GM12878 (cell line): Measurements from ENCODE around the gene VANGL1. TPM values are rescaled to one million over a fixed set of nuclear protein-coding genes. Genes with fewer than 3 reads are reported as not detected.

Source experiments
- ATAC-seq: fragments of 200-7000 bp; cut with Tn5 transposase; 3 replicates; pipeline ENCODE4 v1.9.1; 2020; ENCODE audit warnings: mild to moderate bottlenecking, moderate library complexity
- BruUV-seq: library from RNA; stranded (reverse); fragments of 400-500 nt; replicated peaks from 2 replicates; lab custom pipeline; 2021; lab: Mats Ljungman, UMichigan
- CTCF ChIA-PET: fragments of 300-600 bp; sonication (Branson Sonifier 250); formaldehyde crosslinking; extraction: SDS; loops from one replicate; lab custom pipeline; 2021; ENCODE audit warnings: inconsistent platforms; lab: Yijun Ruan, JAX
- POLR2A ChIA-PET: fragments of 350-600 bp; formaldehyde crosslinking; extraction: SDS; loops from one replicate; lab custom pipeline; 2021; ENCODE audit warnings: inconsistent platforms; lab: Charles Lee
- RAD21 ChIA-PET: fragments of 300-600 bp; sonication (Branson Sonifier 250); formaldehyde crosslinking; loops from one replicate; lab custom pipeline; 2023; ENCODE audit warnings: antibody characterized with exemption; ENCODE audit not compliant: unreplicated experiment; lab: Charles Lee
- SMC1A ChIA-PET: fragments of 300-600 bp; sonication (Branson Sonifier 250); formaldehyde crosslinking; loops from one replicate; lab custom pipeline; 2023; ENCODE audit not compliant: unreplicated experiment, uncharacterized antibody; lab: Charles Lee
- DNase-seq: peaks from one replicate; pipeline ENCODE4 v3.0.0-alpha.2; 2011; ENCODE audit warnings: low read depth, low spot score
- FAIRE-seq: peaks from 3 replicates; lab custom pipeline; 2011; peaks lifted over from hg19 to GRCh38; lab: Jason Lieb, UNC
- H2AFZ ChIP-seq: 2 replicates; pipeline ENCODE4 v1.6.0; 2011; ENCODE audit warnings: low read depth, low read length, control low read depth; ENCODE audit not compliant: control insufficient read depth
- H3K27ac ChIP-seq: 2 replicates; pipeline ENCODE4 v1.5.1; 2011; ENCODE audit warnings: control low read depth; ENCODE audit not compliant: control insufficient read depth, insufficient read depth
- H3K27me3 ChIP-seq, 2 experiments: replicated peaks in 1 of 2; 2 replicates each; pipeline versions ENCODE4 v1.6.0 to v1.6.1; 2011; ENCODE audit warnings: low read length in 1 of 2; ENCODE audit not compliant: control insufficient read depth in 2 of 2, insufficient read depth in 2 of 2
- H3K36me3 ChIP-seq, 2 experiments: 2 replicates each; pipeline ENCODE4 v1.5.1; 2011; ENCODE audit warnings: low read length in 1 of 2; ENCODE audit not compliant: control insufficient read depth in 2 of 2, insufficient read depth in 2 of 2
- H3K4me1 ChIP-seq: 2 replicates; pipeline ENCODE4 v1.6.1; 2011; ENCODE audit warnings: mild to moderate bottlenecking, low read length, moderate library complexity, mixed read lengths; ENCODE audit not compliant: control insufficient read depth, insufficient read depth
- H3K4me2 ChIP-seq: 2 replicates; pipeline ENCODE4 v1.6.0; 2011; ENCODE audit warnings: control low read depth; ENCODE audit not compliant: control insufficient read depth, insufficient read depth
- H3K4me3 ChIP-seq: fragments of 200-600 bp; sonication (generic); 2 replicates; pipeline ENCODE4 v1.5.1; 2016
- H3K79me2 ChIP-seq: 2 replicates; pipeline ENCODE4 v1.6.0; 2011; ENCODE audit warnings: low read length; ENCODE audit not compliant: control insufficient read depth, insufficient read depth
- H3K9ac ChIP-seq: 2 replicates; pipeline ENCODE4 v1.8.0; 2011; ENCODE audit warnings: low read length, control low read depth, mixed read lengths; ENCODE audit not compliant: control insufficient read depth, insufficient read depth
- H3K9me3 ChIP-seq: replicated peaks from 3 replicates; pipeline ENCODE4 v1.5.1; 2011; ENCODE audit warnings: mild to moderate bottlenecking, low read length; ENCODE audit not compliant: control insufficient read depth, insufficient read depth
- H4K20me1 ChIP-seq: 2 replicates; pipeline ENCODE4 v1.6.0; 2011; ENCODE audit not compliant: control insufficient read depth, insufficient read depth
- BRCA1 ChIP-seq: IDR thresholded peaks from 2 replicates; pipeline ENCODE4 v1.6.1; 2011; ENCODE audit warnings: low read depth, low read length, improper control_type of control experiment
- CREB1 ChIP-seq: IDR thresholded peaks from 2 replicates; pipeline ENCODE4 v1.6.1; 2012; ENCODE audit warnings: low read depth, mild to moderate bottlenecking, inconsistent platforms
- DPF2 ChIP-seq: fragments of 450-650 bp; IDR thresholded peaks from 2 replicates; pipeline ENCODE4 v1.6.1; 2017; ENCODE audit warnings: mild to moderate bottlenecking
- ESRRA ChIP-seq: IDR thresholded peaks from 2 replicates; pipeline ENCODE4 v1.6.1; 2012; ENCODE audit warnings: mild to moderate bottlenecking, low read length, improper control_type of control experiment
- FOXM1 ChIP-seq: IDR thresholded peaks from 2 replicates; pipeline ENCODE4 v1.6.1; 2012; ENCODE audit warnings: low read depth, mild to moderate bottlenecking, inconsistent platforms, low read length, moderate library complexity
- GABPA ChIP-seq: IDR thresholded peaks from 2 replicates; pipeline ENCODE4 v1.6.1; 2014; ENCODE audit warnings: antibody characterized with exemption, low read depth, mild to moderate bottlenecking, inconsistent platforms
- MYC ChIP-seq: IDR thresholded peaks from 2 replicates; pipeline ENCODE4 v1.6.1; 2011; ENCODE audit warnings: mild to moderate bottlenecking, low read length, moderate library complexity, inconsistent platforms; ENCODE audit not compliant: insufficient read depth, insufficient replicate concordance, insufficient read length, severe bottlenecking
- NR2C2 ChIP-seq: IDR thresholded peaks from 2 replicates; pipeline ENCODE4 v1.6.1; 2011; ENCODE audit warnings: borderline replicate concordance, low read depth; ENCODE audit not compliant: control insufficient read depth, insufficient read length
- RBBP5 ChIP-seq: fragments of 200-600 bp; sonication (generic); conservative IDR thresholded peaks from 2 replicates; pipeline ENCODE4 v1.6.1; 2016
- SREBF1 ChIP-seq: IDR thresholded peaks from 2 replicates; pipeline ENCODE4 v1.6.1; 2012; ENCODE audit warnings: mild to moderate bottlenecking, low read length
- WRNIP1 ChIP-seq: IDR thresholded peaks from 2 replicates; pipeline ENCODE4 v1.6.1; 2011; ENCODE audit warnings: low read depth, low read length, improper control_type of control experiment, borderline replicate concordance
- YBX1 ChIP-seq: fragments of 450-650 bp; IDR thresholded peaks from 2 replicates; pipeline ENCODE4 v1.6.1; 2016; ENCODE audit warnings: antibody characterized with exemption
- ZNF622 ChIP-seq: fragments of 450-650 bp; IDR thresholded peaks from 2 replicates; pipeline ENCODE4 v1.6.1; 2017; ENCODE audit warnings: mild to moderate bottlenecking, inconsistent platforms
- WGBS: methylation state at CpG from one replicate; pipeline ENCODE4 v1.1.6; 2016; ENCODE audit warnings: low lambda C conversion rate; ENCODE audit not compliant: insufficient replicate concordance, insufficient coverage; ENCODE audit errors: missing lambda C conversion rate; 5-methylcytosine and 5-hydroxymethylcytosine counted together
- in situ Hi-C: fragments of 300-500 bp; cut with MboI; formaldehyde crosslinking; loops from 9 replicates; pipeline ENCODE4 v1.14.3; 2018; ENCODE audit warnings: mixed read lengths
- intact Hi-C: fragments of 100-400 bp; cut with micrococcal nuclease; formaldehyde crosslinking; loops from one replicate; pipeline ENCODE4 v1.14.2; 2022; ENCODE audit not compliant: unreplicated experiment
- polyA plus RNA-seq, 11 experiments: library from polyadenylated mRNA; depleted of rRNA in 4 of 11; unstranded in 6 of 11; stranded (reverse) in 5 of 11; fragments of >200 nt; fragmentation: Nextera tagmentation in 4 of 11; fragmentation: Illumina TruSeq in 1 of 11; extraction: Ambion mirVana in 4 of 11; extraction: Trizol in 1 of 11; gene quantifications; 1 replicate in 1 of 11; 2 replicates in 10 of 11; pipeline versions ENCODE4 v1.2.1 to v1.2.3, GENCODE V29; 2011 to 2016; ENCODE audit warnings: inconsistent platforms in 2 of 11, missing spikeins in 2 of 11, low read depth in 1 of 11
- total RNA-seq, 4 experiments: library from RNA; depleted of rRNA in 3 of 4; stranded (reverse); fragments of >200 nt in 3 of 4; fragmentation: Illumina TruSeq in 1 of 4; extraction: Trizol in 1 of 4; gene quantifications; 2 replicates each; pipeline versions ENCODE4 v1.2.1 to v1.2.3, GENCODE V29; 2013 to 2021
- TF ChIP-seq, protein P1 (sequence below): fragments of 450-650 bp; formaldehyde crosslinking; IDR thresholded peaks from 2 replicates; pipeline ENCODE4 v1.4.0; 2022; ENCODE audit warnings: mild to moderate bottlenecking, moderate library complexity
- TF ChIP-seq, protein P2 (sequence below): IDR thresholded peaks from 2 replicates; pipeline ENCODE4 v1.6.1; 2011; ENCODE audit warnings: low read depth, low read length, improper control_type of control experiment, borderline replicate concordance
- TF ChIP-seq, protein P3 (sequence below): IDR thresholded peaks from 2 replicates; pipeline ENCODE4 v1.6.1; 2012; ENCODE audit warnings: low read depth, low read length, improper control_type of control experiment
- TF ChIP-seq, protein P4 (sequence below): fragments of 450-650 bp; IDR thresholded peaks from 2 replicates; pipeline ENCODE4 v1.6.1; 2017; ENCODE audit warnings: antibody characterized with exemption, mild to moderate bottlenecking, moderate library complexity

VANGL1 gene
- total and polyA plus RNA-seq, 10 of the 15 experiments (the other 5 are each of a cell fraction or from before 2014, with no cell fraction given) = 0.71 to 12.9 (median 6.3) TPM

DNA sequence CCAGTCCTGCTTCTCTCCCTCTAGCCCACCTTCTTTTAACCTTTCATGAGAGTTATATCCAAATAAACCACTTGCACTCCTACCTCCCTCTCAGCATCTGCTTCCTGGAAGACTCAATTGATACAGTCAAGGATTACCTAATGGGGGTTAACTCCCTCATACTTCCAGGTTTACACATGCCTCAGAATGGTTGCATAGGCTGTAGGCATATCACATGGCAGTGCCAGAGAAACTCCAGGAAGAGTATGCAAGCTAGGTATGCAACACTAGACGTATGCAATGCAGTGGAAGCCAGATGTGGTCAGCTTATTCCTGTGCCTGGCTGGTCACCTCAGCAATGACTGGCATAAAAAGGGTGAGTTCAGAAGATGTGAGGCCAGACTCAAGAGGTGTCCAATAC, 32.7 kb upstream of the VANGL1 start:
- no peak overlapping the region for H3K9ac ChIP-seq
- in situ Hi-C loops = loop anchor here (5.0 kb wide), 2 partner anchors 98 to 163 kb away; no protein-coding TSS in a partner anchor
- 11% methylated on average over 1 of the region's 1 CpG for WGBS
- ChIA-PET POLR2A (interaction anchor here (0.6 kb wide), 1 partner anchor 331 kb away, joined by 4 read pairs; no protein-coding TSS in a partner anchor), CTCF (interaction anchor here (1.0 to 4.9 kb wide), 15 partner anchors 9 to 411 kb away, joined by 3 to 97 read pairs (median 5); no protein-coding TSS in a partner anchor), RAD21 (interaction anchor here (0.7 to 2.8 kb wide), 8 partner anchors 8 to 588 kb away, joined by 3 to 48 read pairs (median 4); no protein-coding TSS in a partner anchor), SMC1A (interaction anchor here (0.7 to 3.5 kb wide), 8 partner anchors 12 to 405 kb away, joined by 3 to 46 read pairs (median 5); no protein-coding TSS in a partner anchor)
- TF ChIP-seq GABPA (no peak), ESRRA (no peak), MYC (no peak), WRNIP1 (no peak), NR2C2 (no peak), FOXM1 (no peak), YBX1 (no peak), BRCA1 (no peak), DPF2 (no peak), RBBP5 (no peak), SREBF1 (no peak), ZNF622 (no peak), CREB1 (no peak)
- TF ChIP-seq, protein P1, sequence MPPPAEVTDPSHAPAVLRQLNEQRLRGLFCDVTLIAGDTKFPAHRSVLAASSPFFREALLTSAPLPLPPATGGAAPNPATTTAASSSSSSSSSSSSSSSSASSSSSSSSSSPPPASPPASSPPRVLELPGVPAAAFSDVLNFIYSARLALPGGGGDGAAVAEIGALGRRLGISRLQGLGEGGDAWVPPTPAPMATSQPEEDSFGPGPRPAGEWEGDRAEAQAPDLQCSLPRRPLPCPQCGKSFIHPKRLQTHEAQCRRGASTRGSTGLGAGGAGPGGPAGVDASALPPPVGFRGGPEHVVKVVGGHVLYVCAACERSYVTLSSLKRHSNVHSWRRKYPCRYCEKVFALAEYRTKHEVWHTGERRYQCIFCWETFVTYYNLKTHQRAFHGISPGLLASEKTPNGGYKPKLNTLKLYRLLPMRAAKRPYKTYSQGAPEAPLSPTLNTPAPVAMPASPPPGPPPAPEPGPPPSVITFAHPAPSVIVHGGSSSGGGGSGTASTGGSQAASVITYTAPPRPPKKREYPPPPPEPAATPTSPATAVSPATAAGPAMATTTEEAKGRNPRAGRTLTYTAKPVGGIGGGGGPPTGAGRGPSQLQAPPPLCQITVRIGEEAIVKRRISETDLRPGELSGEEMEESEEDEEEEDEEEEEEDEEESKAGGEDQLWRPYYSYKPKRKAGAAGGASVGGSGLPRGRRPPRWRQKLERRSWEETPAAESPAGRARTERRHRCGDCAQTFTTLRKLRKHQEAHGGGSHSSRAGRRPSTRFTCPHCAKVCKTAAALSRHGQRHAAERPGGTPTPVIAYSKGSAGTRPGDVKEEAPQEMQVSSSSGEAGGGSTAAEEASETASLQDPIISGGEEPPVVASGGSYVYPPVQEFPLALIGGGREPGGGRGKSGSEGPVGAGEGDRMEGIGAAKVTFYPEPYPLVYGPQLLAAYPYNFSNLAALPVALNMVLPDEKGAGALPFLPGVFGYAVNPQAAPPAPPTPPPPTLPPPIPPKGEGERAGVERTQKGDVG (CRISPR knock-in tag) = no peak
- TF ChIP-seq, protein P2, sequence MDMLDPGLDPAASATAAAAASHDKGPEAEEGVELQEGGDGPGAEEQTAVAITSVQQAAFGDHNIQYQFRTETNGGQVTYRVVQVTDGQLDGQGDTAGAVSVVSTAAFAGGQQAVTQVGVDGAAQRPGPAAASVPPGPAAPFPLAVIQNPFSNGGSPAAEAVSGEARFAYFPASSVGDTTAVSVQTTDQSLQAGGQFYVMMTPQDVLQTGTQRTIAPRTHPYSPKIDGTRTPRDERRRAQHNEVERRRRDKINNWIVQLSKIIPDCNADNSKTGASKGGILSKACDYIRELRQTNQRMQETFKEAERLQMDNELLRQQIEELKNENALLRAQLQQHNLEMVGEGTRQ = no peak
- TF ChIP-seq, protein P3, sequence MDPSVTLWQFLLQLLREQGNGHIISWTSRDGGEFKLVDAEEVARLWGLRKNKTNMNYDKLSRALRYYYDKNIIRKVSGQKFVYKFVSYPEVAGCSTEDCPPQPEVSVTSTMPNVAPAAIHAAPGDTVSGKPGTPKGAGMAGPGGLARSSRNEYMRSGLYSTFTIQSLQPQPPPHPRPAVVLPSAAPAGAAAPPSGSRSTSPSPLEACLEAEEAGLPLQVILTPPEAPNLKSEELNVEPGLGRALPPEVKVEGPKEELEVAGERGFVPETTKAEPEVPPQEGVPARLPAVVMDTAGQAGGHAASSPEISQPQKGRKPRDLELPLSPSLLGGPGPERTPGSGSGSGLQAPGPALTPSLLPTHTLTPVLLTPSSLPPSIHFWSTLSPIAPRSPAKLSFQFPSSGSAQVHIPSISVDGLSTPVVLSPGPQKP = no peak
- TF ChIP-seq, protein P4, sequence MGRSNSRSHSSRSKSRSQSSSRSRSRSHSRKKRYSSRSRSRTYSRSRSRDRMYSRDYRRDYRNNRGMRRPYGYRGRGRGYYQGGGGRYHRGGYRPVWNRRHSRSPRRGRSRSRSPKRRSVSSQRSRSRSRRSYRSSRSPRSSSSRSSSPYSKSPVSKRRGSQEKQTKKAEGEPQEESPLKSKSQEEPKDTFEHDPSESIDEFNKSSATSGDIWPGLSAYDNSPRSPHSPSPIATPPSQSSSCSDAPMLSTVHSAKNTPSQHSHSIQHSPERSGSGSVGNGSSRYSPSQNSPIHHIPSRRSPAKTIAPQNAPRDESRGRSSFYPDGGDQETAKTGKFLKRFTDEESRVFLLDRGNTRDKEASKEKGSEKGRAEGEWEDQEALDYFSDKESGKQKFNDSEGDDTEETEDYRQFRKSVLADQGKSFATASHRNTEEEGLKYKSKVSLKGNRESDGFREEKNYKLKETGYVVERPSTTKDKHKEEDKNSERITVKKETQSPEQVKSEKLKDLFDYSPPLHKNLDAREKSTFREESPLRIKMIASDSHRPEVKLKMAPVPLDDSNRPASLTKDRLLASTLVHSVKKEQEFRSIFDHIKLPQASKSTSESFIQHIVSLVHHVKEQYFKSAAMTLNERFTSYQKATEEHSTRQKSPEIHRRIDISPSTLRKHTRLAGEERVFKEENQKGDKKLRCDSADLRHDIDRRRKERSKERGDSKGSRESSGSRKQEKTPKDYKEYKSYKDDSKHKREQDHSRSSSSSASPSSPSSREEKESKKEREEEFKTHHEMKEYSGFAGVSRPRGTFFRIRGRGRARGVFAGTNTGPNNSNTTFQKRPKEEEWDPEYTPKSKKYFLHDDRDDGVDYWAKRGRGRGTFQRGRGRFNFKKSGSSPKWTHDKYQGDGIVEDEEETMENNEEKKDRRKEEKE = no peak
- no peak for ATAC-seq
- no peaks in the 10 kb centered on the region for H3K36me3 ChIP-seq
- no peak for FAIRE-seq
- no peaks in the 10 kb centered on the region for H4K20me1 ChIP-seq
- intact Hi-C loops = loop anchor here (2.0 to 5.0 kb wide), 3 partner anchors 68 to 373 kb away; no protein-coding TSS in a partner anchor
- H3K79me2 ChIP-seq = no peaks in the 10 kb centered on the region
- no TSS peak for BruUV-seq
- no peak overlapping the region for H3K4me2 ChIP-seq
- DNase-seq = no peak
- H3K27ac ChIP-seq = no peak overlapping the region
- H2AFZ ChIP-seq = no peak overlapping the region
- H3K9me3 ChIP-seq = no peaks in the 10 kb centered on the region
- H3K27me3 ChIP-seq = no peaks in the 10 kb centered on the region
- no peaks in the 10 kb centered on the region for H3K4me1 ChIP-seq
- no peak overlapping the region for H3K4me3 ChIP-seq
